ENCODE results near the gene TLCD1.

The TLCD1 gene

GRCh38 chr17:28712705-28713415 lies 13.2 kb downstream of the TLCD1 start:
- DNase-seq (ENCODE audit: low spot score) = no peak

- DNase-seq (ENCODE audit: low spot score) = no peak
These were observed 13.9 kb downstream of the TLCD1 start for GRCh38 chr17:28712032-28712704.

- no peak for DNase-seq (ENCODE audit: low spot score)
These were observed 14.4 kb downstream of the TLCD1 start, which contains the start of gene PROCA1 for GRCh38 chr17:28711723-28712031. TSS of gene PROCA1 (minus strand) at chr17:28711888. CDS start at chr17:28711660, 228 bp downstream.

GRCh38 chr17:28710861-28711722 lies 14.9 kb downstream of the TLCD1 start:
- peak; percentile 86 for DNase-seq (ENCODE audit: low spot score)

GRCh38 chr17:28707339-28707720 lies 18.7 kb downstream of the TLCD1 start:
- no peak for DNase-seq (ENCODE audit: low spot score)

GRCh38 chr17:28706471-28707338 lies 19.3 kb downstream of the TLCD1 start:
- DNase-seq (ENCODE audit: low spot score) = no peak

GRCh38 chr17:28705728-28706334 lies 20.2 kb downstream of the TLCD1 start:
- no peak for DNase-seq (ENCODE audit: low spot score)

GRCh38 chr17:28705074-28705659 lies 20.9 kb downstream of the TLCD1 start:
- no peak for DNase-seq (ENCODE audit: low spot score)

GRCh38 chr17:28704219-28704858 lies 21.7 kb downstream of the TLCD1 start:
- no peak for DNase-seq (ENCODE audit: low spot score)

- no peak for DNase-seq (ENCODE audit: low spot score)
These were observed 22.3 kb downstream of the TLCD1 start for GRCh38 chr17:28703552-28704218.

GRCh38 chr17:28702752-28703150 lies 23.3 kb downstream of the TLCD1 start:
- DNase-seq (ENCODE audit: low spot score) = no peak

- peak; percentile 86 for DNase-seq (ENCODE audit: low spot score)
These were observed 23.8 kb downstream of the TLCD1 start for GRCh38 chr17:28702026-28702751.

GRCh38 chr17:28700830-28701492 lies 25.1 kb downstream of the TLCD1 start:
- no peak for DNase-seq (ENCODE audit: low spot score)

- DNase-seq (ENCODE audit: low spot score) = no peak
These were observed 25.8 kb downstream of the TLCD1 start for GRCh38 chr17:28700278-28700677.

- no peak for DNase-seq (ENCODE audit: low spot score)
These were observed 27.6 kb downstream of the TLCD1 start for GRCh38 chr17:28698253-28698941.

GRCh38 chr17:28693869-28694268 lies 32.2 kb downstream of the TLCD1 start:
- DNase-seq (ENCODE audit: low spot score) = no peak

GRCh38 chr17:28689011-28689410 lies 37.0 kb downstream of the TLCD1 start:
- DNase-seq (ENCODE audit: low spot score) = no peak

GRCh38 chr17:28688481-28688880 lies 37.6 kb downstream of the TLCD1 start:
- no peak for DNase-seq (ENCODE audit: low spot score)
